CD4-positive, alpha-beta T cell treated with Interleukin-6 for 4 hours (primary cell): ENCODE results near the gene RBM23.
A peak's percentile ranks its signal among the peaks of the same experiment; 100 is the strongest.
"Not testable (repeated sequence)": the region's sequence is repeated elsewhere in the genome, so short reads cannot be mapped to it uniquely, and the experiment has no call there.

Source experiments
- DNase-seq: peaks from one replicate; pipeline ENCODE4 v3.0.0-alpha.2; 2020; ENCODE audit warnings: mixed read lengths

RBM23 gene

DNA sequence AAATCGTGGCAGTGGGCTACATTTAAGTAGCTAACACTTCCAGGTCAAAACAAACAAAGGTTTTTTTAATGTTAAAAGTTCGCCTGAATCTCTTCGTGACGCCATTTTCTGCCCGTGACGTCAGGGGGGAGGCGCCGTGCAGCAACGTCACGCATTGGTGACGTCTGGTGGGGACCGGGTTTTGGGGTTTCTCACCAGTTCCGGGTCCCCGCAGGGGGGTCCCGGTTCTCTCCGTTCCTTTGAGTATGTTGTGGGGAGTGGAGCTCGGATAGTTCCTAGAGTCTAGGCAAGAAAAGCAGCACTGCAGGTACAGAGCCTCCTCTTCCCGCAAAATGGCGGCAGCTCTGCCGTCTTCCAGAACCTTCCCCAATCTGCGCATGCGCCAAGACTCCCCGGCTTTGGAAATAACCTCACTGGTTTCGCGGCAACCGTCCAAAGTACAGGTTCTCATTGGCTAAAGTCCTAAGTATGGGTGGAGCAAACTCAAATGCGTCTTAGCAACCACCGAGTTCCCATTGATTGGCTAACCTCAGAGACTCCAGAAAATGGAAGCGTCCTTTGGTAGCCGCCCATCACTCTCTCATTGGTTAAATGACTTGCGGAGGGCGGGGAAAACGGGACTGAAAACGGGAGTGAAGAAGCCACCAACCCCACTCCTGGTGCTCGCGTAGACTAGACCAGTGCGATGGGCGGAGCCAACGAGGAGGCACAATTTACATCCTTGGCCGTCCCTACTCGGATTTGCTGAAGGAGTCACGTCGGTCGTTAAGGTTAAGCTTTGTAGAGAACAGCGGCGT is at the start of gene RBM23:
TSS of gene RBM23 (minus strand) at position 346 of the 797 bp plus-strand sequence.
- DNase-seq = peak; percentile 100

DNA sequence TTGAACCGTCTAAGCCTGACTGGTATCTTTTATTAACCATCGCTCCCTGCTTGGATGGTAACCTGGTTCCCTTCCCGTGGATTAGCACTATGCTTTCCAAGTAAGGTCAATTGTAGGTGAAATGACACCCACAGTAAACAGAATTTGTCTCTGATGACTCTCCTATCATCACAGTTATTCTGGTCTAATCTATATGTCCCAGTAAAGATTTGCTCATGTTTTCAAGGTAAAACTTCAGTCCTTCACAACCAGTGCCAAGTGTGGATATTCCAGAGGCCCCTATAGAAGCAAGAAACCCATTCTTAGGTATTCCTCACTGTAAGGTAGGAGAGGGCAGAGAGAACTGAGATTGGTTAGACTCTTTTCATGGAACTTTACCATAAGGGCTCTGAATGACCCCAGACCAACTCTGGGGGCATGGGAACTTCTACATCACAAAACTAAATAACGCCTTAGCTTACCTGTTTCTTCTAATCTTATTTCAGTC is 47.9 kb upstream of the RBM23 start:
- DNase-seq = no peak

DNA sequence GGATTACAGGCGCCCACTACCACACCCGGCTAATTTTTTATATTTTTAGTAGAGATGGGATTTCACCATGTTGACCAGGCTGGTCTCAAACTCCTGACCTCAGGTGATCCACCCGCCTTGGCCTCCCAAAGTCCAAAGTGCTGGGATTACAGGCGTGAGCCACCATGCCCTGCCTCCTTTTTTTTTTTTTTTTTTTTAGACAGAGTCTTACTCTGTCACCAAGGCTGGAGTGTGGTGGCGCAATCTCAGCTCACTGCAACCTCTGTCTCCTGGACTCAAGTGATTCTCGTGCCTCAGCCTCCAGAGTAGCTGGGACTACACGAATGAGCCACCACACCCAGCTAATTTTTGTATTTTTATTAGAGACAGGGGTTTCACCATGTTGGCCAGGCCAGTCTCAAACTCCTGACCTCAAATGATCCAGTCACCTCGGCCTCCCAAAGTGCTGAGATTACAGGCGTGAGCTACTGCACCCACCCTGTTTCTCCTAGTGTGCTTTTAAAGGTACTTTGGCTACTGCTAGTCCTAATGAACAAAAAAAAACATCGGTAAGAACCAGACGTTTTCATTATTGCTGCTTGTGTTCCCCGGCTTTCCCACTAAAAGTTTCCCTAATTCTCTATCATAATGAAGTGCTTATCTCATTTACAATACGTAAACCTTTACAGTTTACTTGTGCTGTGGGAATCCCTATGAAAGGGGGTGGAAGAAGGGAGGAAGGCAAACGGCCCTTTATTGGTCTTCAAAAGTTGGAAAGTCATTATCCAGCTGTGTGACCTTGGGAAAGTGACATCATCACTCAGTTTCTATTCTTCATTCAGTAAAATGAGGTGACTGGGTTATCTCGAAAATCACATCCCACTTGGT is 47.2 kb upstream of the RBM23 start:
- not testable (repeated sequence) for DNase-seq

DNA sequence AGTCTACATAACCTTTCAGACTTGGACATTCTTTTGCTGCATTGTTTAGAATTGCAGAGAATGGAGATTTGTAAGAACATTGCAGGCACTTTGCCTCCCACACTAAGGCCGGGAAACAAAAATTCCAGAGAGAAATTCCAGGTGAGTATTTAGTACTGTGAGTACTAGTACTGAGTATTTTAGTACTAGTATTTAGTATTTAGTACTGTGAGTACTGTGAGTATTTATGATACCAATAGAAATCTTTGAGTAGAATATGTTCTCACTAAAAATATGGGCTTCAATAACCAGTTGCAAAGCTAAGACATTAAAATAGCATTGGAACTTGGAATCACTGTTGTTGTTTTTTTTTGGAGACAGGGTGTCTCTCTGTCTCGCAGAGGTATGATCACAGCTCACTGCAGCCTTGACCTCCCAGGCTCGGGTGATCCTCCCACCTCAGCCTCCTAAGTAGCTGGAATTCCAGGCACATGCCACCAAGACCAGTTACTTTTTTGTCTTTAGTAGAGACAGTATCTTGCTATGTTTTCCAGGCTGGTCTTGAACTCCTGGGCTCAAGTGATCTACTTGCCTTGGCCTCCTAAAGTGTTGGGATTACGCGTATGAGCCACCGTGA is 43.2 kb upstream of the RBM23 start:
- no peak for DNase-seq

DNA sequence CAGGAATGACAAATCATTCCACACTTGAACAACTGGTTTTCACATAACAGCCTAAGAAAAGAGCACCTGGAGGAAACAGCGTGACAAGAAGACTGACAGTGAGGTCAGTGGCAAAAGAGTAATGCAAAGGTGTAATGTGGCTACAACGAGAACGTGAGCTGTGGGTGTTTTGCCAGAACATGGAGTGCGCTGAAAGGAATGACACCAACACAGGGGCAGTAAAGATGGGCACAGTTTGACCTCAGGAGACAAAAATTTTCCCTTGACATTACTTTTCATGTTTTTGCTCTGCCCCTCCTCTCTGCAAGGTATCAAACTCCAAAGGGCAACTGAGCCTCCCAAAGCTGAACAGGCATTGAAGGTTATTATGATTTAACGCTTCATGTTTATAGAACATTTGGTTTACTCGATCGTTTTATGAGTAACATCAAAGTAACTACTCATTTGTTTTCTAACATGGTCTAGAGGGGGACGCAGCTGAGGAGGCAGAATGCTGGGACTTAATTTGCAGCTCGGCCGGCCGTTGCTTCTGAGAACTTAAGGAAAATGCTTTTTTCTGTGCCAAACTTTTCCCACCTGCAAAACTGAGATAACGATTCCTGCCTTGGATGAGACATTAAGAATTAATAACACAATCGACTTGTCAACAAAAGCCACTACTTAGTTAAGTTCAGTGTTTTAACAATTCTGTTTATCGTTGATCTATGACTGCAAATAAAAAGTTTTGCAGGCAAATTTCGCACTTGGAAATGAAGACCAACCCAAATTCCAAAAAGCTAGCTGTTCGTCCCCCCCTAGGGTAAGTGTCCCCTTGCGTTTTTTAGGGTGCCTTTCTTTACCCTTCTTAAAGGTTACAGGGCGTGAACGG is 37.0 kb upstream of the RBM23 start:
- DNase-seq = no peak

DNA sequence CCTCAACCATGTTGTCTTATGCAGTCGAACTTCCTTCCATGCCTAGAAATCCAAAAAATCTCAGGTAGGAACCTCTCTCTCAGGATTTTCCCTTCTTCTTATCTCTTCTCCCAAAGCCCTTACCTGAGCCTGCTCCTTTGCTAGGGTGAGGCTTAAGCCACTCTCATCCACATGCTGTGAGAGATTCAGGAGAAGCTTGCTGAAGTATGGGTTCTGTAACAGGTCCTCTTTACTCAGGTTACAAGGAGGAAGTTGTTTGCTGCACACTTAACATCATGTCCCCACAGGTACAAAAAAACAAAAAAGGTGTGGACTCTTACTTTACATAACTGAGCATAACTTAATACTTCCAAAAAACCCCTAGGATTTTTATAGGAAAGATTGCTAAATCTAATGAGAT is 33.5 kb upstream of the RBM23 start:
- no peak for DNase-seq

DNA sequence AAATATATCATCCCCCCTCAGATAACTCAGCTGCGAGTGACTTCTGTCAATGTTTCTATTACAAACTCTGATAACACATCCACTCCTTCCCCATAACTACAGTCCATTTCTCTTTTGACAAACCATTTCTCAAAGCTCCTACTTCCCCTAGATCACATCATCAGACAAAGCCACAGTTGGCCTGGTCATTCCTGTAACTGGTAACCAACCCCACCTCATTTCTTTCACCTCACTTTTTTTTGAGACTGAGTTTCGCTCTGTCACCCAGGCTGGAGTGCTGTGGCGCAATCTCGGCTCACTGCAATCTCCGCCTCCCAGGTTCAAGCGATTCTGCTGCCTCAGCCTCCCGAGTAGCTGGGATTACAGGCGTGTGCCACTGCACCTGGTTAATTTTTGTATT is 32.8 kb upstream of the RBM23 start:
- DNase-seq = not testable (repeated sequence)

DNA sequence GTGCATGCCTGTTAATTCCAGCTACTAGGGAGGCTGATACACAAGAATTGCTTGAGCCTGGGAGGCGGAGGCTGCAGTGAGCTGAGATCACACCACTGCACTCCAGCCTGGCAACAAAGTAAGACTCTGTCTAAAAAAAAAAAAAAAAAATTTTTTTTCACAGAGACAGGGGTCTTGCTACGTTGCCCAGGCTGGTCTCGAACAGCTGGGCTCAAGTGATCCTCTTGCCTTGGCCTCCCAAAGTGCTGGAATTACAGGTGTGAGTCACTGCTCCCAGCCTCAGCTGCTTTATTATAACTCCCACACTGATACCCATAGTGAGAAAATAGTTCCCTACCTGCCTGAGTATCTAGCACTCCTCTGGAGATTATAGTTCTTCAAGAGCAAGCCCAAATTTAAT is 26.7 kb upstream of the RBM23 start:
- no peak for DNase-seq

DNA sequence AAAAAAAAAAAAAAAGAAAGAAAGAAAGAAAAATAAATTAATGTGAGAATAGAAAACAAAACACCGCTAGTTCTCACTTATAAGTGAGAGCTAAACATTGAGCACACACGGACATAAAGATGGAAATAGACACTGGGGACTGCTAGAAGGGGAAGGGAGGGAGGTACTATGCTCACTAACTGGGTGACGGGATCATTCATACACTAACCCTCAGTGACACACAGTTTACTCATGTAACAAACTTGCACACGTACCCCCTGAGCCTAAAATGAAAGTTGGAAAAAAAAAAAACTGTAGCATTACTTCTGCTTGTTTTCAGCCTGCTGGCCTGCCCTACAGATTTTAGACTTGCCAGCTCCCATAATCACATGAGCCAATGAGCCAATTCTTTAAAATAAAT is 20.7 kb upstream of the RBM23 start:
- no peak for DNase-seq

DNA sequence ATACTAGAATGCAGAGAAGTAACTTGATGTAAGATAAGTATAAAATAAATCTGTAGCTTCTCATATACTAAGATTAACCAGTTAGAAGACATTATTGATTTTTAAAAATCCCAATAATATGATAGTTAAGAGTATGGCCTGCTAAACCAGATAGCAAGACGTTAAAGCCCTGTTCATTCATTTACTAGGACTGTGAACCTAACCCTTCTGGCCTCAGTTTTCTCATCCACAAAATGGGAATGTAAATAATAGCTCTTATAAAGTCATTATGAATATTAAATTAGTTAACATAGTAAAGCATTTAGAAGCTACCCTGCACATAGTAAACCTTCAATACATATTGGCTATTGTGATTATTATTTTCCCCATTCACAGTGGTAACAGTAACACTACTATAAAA is 16.2 kb upstream of the RBM23 start:
- no peak for DNase-seq

DNA sequence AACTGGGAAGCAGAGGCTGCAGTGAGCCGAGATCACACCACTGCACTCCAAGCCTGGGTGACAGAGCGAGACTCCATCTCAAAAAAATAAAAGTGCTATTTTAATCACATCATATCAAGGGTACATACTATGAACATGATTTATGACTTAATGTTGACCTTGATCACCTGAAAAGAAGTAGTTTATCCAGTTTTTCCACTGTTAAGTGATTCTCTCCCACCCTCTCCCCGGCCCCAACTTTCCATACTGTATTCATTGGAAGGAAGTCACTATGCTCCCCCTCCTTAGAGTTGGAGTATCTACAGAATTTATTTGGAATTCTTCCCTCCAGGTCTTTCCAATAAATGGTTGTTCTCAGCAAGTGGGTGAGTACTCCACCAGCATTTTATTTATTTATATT is 13.2 kb upstream of the RBM23 start:
- DNase-seq = no peak

DNA sequence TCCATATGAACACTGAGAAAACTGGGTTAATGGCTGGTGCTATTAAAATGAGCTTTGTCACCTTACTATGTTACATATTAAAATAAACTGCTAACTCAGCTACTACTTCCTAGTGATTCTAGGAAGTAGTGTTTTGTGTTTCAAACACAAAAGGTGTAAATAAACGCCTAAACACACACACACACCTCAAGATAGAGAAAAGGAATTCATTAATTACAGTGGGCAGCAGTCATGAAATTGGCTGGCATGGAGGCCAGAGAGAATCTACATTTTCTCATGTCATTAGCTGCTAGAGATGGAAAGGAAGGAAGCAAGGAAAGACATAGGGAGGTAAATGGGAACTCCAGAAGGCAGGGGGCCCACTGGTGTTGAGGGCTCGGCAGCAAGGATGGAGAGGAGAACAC is 11.0 kb upstream of the RBM23 start:
- no peak for DNase-seq

DNA sequence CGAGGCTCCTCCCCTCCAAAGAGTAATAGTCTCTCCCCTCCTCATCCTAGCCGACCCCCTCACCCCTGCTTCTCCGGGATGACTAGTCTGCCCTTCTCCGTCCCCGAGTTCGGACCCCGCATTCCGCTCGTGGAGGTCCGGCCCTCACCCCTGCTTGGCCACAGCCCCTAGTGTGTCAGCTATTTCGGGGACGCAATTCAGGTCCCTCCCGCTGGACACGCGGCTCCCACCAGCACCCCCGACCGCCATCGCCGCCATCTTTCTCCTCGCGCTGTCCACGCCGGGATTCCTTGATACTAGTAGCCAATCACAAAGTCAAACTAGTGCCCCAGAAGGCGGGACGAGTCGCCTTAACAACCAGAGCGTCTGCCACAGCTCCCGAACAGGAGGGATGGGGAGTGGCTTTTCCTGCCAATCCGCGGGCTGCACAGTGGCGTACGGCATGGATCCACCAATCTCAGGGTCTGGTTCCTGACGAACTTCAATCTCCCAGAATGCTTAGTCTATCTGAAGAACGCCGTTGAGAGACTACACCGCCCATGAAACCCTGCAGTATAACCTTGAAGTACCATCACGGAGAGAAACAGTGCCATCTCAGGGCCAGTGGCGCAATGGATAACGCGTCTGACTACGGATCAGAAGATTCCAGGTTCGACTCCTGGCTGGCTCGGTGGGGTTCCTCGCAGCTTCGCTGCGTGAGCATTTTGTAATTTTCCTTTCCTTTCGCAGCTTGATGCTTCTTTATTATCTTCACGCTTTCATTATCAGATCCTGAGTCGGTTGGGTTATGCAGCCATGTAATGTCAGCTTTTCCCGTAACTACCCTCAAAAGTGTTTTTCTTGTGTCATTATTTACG is 10.4 kb upstream of the RBM23 start, which contains the start of gene PRMT5:
TSS of gene PRMT5 (minus strand) at position 273 of the 857 bp plus-strand sequence. CDS start at position 258, 15 bp downstream.
- peak; percentile 98 for DNase-seq

DNA sequence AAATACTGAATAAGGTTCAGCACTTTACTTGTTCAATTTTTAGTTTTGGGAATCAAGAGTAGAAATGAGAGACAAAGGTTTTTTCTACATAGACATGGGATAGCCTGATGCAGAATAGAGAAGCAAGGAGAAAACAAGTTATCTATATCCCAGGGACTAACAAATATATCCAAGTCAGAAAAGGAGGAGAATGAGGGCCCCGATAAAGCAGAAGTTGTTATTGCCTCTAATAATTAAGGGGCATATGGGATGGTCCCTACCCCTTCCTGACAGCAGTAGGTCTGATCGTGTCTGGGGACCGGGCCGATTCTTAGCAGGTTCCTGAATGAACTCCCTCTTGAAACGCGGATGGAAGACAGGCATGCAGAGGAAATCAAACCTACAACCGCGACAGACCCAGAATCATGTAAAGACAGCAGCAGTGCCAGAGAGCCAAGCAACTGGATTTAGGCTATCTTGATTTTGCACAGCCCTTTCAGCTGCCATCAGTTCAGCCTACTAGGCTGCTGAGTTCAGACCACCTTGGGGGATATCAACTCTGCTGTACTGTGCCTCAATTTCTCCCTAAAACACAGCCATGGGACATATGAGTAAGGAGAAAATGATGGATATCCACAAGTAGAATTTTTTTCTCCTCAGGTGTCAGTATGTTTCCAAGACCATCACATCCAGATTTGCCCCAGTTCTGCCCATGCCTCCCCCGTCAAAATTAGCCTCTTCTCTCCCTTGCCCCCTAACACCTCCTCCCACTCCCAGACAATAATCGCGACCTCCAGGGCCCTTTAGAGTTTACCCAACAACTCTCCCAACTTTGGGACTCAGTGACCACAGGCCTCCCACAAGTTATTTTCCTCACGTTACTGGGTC is 9.5 kb upstream of the RBM23 start:
- DNase-seq = peak; percentile 5

DNA sequence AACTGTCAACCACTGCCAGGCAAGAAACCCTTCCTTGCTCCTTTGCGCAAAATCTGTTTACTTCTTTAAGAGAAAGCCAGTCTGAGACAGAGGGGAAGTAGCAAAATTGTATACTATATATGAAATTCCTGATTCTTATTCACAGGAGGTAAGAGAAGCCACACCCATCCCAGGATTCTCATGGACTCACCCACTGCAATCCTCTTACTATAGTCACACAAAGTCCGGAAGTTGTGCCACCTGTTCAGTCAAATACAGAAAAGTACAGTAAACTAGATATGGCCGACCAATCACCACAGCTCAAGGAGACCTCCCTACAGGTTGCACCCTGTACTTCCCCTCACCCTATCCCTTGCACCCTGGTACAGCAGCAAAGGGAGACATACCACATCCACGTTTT is 7.4 kb upstream of the RBM23 start:
- DNase-seq = no peak

DNA sequence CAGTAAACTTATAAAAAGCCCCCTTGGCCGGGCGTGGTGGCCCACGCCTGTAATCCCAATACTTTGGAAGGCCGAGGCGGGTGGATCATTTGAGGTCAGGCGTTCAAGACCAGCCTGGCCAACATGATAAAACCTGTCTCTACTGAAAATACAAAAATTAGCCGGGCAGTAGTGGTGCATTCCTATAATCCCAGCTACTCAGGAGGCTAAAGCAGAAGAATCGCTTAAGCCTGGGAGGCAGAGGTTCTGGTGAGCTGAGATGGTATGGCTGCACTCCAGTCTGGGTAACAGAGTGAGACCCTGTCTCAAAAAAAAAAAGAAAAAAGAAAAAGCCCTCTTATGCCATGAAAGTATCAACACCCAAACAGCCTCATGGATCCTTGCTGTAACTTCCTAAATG is 6.6 kb upstream of the RBM23 start:
- no peak for DNase-seq

DNA sequence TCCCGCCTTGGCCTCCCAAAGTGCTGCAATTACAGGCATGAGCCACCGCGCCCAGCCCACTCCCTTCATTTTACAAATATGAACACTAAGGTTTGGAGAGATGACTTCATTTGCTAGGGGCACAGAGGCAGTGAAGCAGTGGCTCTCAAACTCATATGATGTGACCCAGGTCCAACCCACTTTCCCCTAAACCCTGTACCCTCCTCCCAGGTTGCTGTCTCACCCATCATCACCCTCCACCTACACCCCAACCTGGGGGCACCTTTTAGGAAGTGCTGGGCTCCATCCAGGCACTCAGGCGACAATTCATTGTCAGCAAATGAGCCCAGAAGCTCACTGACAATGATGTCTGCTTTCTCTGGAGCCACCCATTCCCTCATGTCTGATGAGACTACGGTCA is 4.8 kb upstream of the RBM23 start:
- DNase-seq = no peak

DNA sequence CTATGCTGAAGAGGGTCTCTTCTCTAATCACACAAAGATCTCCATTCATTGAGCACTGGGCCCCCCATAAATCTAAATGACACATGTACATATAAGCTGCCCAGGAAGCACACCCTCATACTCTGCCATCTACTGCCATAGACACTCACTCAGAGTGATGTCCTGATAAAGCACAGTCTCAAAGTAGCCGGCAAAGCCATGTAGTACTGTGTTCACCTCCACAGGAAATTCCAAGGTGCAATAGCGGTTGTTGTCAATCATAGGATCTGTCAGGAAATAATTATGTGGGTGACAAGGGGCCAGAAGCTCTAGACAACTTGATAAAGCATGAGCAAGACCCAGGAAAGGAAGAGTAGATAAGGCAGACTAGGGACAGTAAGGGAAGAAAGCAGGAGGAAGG is 3.3 kb upstream of the RBM23 start:
- DNase-seq = no peak

DNA sequence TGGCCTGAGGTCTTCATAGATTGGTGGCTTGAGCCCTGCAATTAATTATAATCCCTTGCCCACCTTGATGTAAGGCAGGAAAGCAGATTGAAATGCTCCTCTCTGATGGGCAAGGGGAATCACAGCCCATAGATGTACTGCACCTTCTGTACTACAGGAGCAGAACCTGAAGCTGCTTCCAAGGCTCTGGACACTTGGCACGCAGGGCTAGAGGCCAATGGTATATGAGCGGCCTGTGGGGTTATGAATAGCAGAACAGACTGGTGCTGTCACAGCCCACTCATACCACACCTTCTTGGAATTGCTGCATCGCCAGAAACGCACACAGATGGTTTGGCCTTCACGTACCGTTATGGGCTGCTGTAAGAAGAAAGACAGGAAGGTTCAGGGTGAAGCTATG is 1.7 kb upstream of the RBM23 start:
- DNase-seq = no peak

DNA sequence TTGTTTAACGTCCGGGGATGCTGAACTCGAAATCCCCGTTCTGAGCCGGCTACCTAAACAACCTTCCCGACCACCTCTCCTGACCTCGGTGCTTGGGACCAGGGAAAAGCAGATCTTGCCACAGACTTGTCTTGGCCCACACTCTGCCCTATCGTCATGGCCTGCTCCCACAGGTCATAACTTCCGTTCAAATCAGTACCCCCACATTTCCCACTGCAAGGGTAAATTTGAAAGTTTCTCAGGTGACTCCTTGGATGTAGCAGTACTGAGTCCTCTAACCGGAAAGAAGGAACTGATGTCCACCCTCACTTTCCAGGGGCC is 612 bp upstream of the RBM23 start:
- no peak for DNase-seq
